Activated CD8-positive, alpha-beta memory T cell treated with anti-CD3 and anti-CD28 coated beads for 48 hours (primary cell): ENCODE results near the gene OR4X2.
"Not testable (repeated sequence)": the region's sequence is repeated elsewhere in the genome, so short reads cannot be mapped to it uniquely, and the experiment has no call there.

Experiments
- DNase-seq, 3 experiments: peaks; one replicate each; pipeline ENCODE4 v3.0.0-alpha.2; 2020; ENCODE audit warnings: low read depth in 2 of 3, low spot score in 2 of 3

OR4X2 gene

GRCh38 chr11:48244804-48245203 lies at the start of gene OR4X2:
Gene OR4X2, plus strand, starts transcription at chr11:48245104. Its CDS starts 0 bp downstream, at chr11:48245104.
- DNase-seq: no peak

GRCh38 chr11:48207881-48208280 lies 37.0 kb upstream of the OR4X2 start:
- no peak for DNase-seq

- DNase-seq: no peak
Measured at GRCh38 chr11:48210052-48210451, 34.9 kb upstream of the OR4X2 start.

GRCh38 chr11:48216510-48216909 lies 28.4 kb upstream of the OR4X2 start, which contains the start of gene OR4B1:
Gene OR4B1, plus strand, starts transcription at chr11:48216810. Its CDS starts 0 bp downstream, at chr11:48216810.
- DNase-seq: no peak

- no peak for DNase-seq
Measured at GRCh38 chr11:48228761-48229160, 16.1 kb upstream of the OR4X2 start.

- DNase-seq: not testable (repeated sequence)
Measured at GRCh38 chr11:48230057-48230456, 14.8 kb upstream of the OR4X2 start.

GRCh38 chr11:48237727-48238126 lies 7.2 kb upstream of the OR4X2 start:
- no peak for DNase-seq

- DNase-seq: no peak
Measured at GRCh38 chr11:48242501-48242900, 2.4 kb upstream of the OR4X2 start.

- DNase-seq: no peak
Measured at GRCh38 chr11:48248902-48249301, 4.0 kb downstream of the OR4X2 start.

- no peak for DNase-seq
Measured at GRCh38 chr11:48261600-48261999, 16.7 kb downstream of the OR4X2 start.

GRCh38 chr11:48263423-48263911 lies 18.6 kb downstream of the OR4X2 start, which contains the start of gene OR4X1:
Gene OR4X1, plus strand, starts transcription at chr11:48263861. Its CDS starts 0 bp downstream, at chr11:48263861.
- DNase-seq: no peak

- no peak for DNase-seq
Measured at GRCh38 chr11:48270621-48271020, 25.7 kb downstream of the OR4X2 start.

- no peak for DNase-seq
Measured at GRCh38 chr11:48272606-48273005, 27.7 kb downstream of the OR4X2 start.
